SK-N-SH treated with all-trans-retinoic acid at 6 μM for 48 hours (cell line): ENCODE results near the gene TDRD9.

Source experiments
- ATAC-seq: fragments of 200-7000 bp; cut with Tn5 transposase; 3 replicates; pipeline ENCODE4 v1.9.1; 2020; ENCODE audit warnings: mild to moderate bottlenecking, moderate library complexity
- ARNTL ChIP-seq: fragments of 450-650 bp; formaldehyde crosslinking; IDR thresholded peaks from 2 replicates; pipeline ENCODE4 v1.5.0; 2020; ENCODE audit warnings: low read depth, mild to moderate bottlenecking, moderate library complexity, borderline replicate concordance
- CSDC2 ChIP-seq: fragments of 250-450 bp; sonication (Bioruptor Pico); IDR thresholded peaks from 2 replicates; pipeline ENCODE4 v1.5.0; 2020; ENCODE audit warnings: mild to moderate bottlenecking, moderate library complexity
- ESRRG ChIP-seq: fragments of 250-450 bp; sonication (Bioruptor Pico); IDR thresholded peaks from 2 replicates; pipeline ENCODE4 v1.6.1; 2021; ENCODE audit warnings: mild to moderate bottlenecking
- GLIS3 ChIP-seq: fragments of 250-450 bp; sonication (Bioruptor Pico); IDR thresholded peaks from 2 replicates; pipeline ENCODE4 v1.5.0; 2020; ENCODE audit warnings: mild to moderate bottlenecking, moderate library complexity
- ISL1 ChIP-seq: fragments of 250-450 bp; sonication (Bioruptor Pico); IDR thresholded peaks from 2 replicates; pipeline ENCODE4 v2.1.2; 2022; ENCODE audit warnings: mild to moderate bottlenecking, moderate library complexity
- PPARA ChIP-seq: fragments of 250-450 bp; sonication (Bioruptor Pico); IDR thresholded peaks from 2 replicates; pipeline ENCODE4 v1.5.0; 2020; ENCODE audit warnings: mild to moderate bottlenecking, borderline replicate concordance
- RARB ChIP-seq: fragments of 250-450 bp; sonication (Bioruptor Pico); IDR thresholded peaks from 2 replicates; pipeline ENCODE4 v1.8.0; 2021; ENCODE audit warnings: mild to moderate bottlenecking, moderate library complexity
- SNAI2 ChIP-seq: fragments of 250-450 bp; sonication (Bioruptor Pico); IDR thresholded peaks from 2 replicates; pipeline ENCODE4 v1.5.0; 2020; ENCODE audit warnings: mild to moderate bottlenecking, moderate library complexity
- TCF4 ChIP-seq: fragments of 250-450 bp; sonication (Bioruptor Pico); IDR thresholded peaks from 2 replicates; pipeline ENCODE4 v1.8.0; 2021; ENCODE audit warnings: mild to moderate bottlenecking, moderate library complexity, borderline replicate concordance
- ZC3H10 ChIP-seq: fragments of 250-450 bp; sonication (Bioruptor Pico); IDR thresholded peaks from 2 replicates; pipeline ENCODE4 v1.5.1; 2021; ENCODE audit warnings: mild to moderate bottlenecking, moderate library complexity
- ZFP3 ChIP-seq: fragments of 250-450 bp; sonication (Bioruptor Pico); IDR thresholded peaks from 2 replicates; pipeline ENCODE4 v1.5.0; 2020; ENCODE audit warnings: mild to moderate bottlenecking, moderate library complexity
- ZFP30 ChIP-seq: fragments of 450-650 bp; formaldehyde crosslinking; IDR thresholded peaks from 2 replicates; pipeline ENCODE4 v1.5.0; 2022; ENCODE audit warnings: mild to moderate bottlenecking, moderate library complexity
- ZNF565 ChIP-seq: fragments of 450-650 bp; formaldehyde crosslinking; conservative IDR thresholded peaks from 2 replicates; pipeline ENCODE4 v1.5.0; 2020; ENCODE audit warnings: low read depth, mild to moderate bottlenecking, moderate library complexity
- ZNF70 ChIP-seq: fragments of 450-650 bp; formaldehyde crosslinking; IDR thresholded peaks from 2 replicates; pipeline ENCODE4 v1.5.0; 2020; ENCODE audit warnings: mild to moderate bottlenecking, moderate library complexity
- ZNF8 ChIP-seq: fragments of 450-650 bp; formaldehyde crosslinking; IDR thresholded peaks from 2 replicates; pipeline ENCODE4 v1.5.0; 2020; ENCODE audit warnings: mild to moderate bottlenecking, moderate library complexity
- TF ChIP-seq, protein P1 (sequence below): fragments of 250-450 bp; sonication (Bioruptor Pico); IDR thresholded peaks from 2 replicates; pipeline ENCODE4 v1.8.0; 2020; ENCODE audit warnings: mild to moderate bottlenecking, moderate library complexity, borderline replicate concordance
- TF ChIP-seq, protein P2 (sequence below): fragments of 250-450 bp; sonication (Bioruptor Pico); IDR thresholded peaks from 2 replicates; pipeline ENCODE4 v1.5.1; 2020; ENCODE audit warnings: low read depth, mild to moderate bottlenecking, moderate library complexity
- TF ChIP-seq, protein P3 (sequence below): fragments of 250-450 bp; sonication (Bioruptor Pico); IDR thresholded peaks from 2 replicates; pipeline ENCODE4 v1.5.0; 2020; ENCODE audit warnings: mild to moderate bottlenecking, moderate library complexity
- TF ChIP-seq, protein P4 (sequence below): fragments of 250-450 bp; sonication (Bioruptor Pico); IDR thresholded peaks from 2 replicates; pipeline ENCODE4 v1.5.1; 2021; ENCODE audit warnings: mild to moderate bottlenecking, moderate library complexity

TDRD9 gene, protein sequence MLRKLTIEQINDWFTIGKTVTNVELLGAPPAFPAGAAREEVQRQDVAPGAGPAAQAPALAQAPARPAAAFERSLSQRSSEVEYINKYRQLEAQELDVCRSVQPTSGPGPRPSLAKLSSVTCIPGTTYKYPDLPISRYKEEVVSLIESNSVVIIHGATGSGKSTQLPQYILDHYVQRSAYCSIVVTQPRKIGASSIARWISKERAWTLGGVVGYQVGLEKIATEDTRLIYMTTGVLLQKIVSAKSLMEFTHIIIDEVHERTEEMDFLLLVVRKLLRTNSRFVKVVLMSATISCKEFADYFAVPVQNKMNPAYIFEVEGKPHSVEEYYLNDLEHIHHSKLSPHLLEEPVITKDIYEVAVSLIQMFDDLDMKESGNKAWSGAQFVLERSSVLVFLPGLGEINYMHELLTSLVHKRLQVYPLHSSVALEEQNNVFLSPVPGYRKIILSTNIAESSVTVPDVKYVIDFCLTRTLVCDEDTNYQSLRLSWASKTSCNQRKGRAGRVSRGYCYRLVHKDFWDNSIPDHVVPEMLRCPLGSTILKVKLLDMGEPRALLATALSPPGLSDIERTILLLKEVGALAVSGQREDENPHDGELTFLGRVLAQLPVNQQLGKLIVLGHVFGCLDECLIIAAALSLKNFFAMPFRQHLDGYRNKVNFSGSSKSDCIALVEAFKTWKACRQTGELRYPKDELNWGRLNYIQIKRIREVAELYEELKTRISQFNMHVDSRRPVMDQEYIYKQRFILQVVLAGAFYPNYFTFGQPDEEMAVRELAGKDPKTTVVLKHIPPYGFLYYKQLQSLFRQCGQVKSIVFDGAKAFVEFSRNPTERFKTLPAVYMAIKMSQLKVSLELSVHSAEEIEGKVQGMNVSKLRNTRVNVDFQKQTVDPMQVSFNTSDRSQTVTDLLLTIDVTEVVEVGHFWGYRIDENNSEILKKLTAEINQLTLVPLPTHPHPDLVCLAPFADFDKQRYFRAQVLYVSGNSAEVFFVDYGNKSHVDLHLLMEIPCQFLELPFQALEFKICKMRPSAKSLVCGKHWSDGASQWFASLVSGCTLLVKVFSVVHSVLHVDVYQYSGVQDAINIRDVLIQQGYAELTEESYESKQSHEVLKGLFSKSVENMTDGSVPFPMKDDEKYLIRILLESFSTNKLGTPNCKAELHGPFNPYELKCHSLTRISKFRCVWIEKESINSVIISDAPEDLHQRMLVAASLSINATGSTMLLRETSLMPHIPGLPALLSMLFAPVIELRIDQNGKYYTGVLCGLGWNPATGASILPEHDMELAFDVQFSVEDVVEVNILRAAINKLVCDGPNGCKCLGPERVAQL (N-terminal part only)

DNA sequence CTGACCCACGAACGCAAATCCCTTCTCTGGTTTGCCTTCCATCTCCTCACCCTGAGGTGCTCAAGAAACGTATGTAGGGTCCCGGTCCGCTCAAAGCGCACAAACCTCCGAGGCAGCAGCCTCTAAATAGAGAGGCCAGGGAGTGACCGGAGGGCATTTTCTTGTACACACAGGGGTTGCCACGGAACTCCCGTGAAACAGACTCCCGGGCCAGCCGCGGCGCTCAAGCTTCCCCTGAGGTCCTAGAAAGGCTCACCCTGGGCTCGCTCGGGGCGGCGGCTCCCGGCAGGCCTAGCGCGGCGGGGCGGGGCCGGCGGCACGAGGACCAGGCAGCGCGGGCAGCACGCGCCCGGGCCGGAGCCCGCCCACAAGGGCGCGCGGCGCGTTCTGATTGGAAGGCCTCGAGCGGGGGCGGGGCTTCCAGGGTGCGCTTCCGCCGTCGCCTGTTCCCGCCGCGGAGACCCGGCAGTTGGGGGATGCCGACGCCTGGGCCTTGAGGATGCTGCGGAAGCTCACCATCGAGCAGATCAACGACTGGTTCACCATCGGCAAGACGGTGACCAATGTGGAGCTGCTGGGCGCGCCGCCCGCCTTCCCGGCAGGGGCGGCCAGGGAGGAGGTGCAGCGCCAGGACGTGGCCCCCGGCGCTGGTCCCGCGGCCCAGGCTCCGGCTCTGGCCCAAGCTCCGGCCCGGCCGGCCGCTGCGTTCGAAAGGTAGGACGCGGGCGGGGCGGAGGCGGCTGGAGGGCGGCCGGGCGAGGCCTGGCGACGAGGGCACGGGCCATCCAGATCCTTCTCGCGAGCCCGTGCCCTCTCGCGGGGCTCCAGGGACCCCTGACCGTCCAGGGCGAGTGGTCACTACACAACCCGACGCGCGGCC lies at the start of gene TDRD9:
Gene TDRD9 (plus strand): TSS at position 446 of the 880 bp plus-strand sequence. CDS start 54 bp downstream, at position 500.
- no peak for ATAC-seq

DNA sequence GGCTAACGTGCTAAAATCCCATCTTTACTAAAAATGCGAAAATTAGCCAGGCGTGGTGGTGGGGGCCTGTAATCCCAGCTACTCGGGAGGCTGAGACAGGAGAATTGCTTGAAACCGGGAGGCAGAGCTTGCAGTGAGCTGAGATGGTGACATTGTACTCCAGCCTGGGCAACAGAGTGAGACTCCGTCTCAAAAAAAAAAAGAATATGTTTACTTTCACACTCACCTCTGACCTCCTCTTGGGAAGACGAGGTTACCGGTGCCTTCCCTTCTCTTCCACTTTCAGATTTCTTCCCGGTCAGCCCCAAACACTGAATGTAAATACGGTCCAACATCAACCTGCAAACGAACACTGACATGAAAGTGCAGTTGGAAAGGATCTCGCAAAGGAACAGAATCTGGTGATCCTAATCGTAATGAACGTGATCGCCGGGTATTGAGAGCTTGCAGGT lies 49.1 kb upstream of the TDRD9 start:
- TF ChIP-seq ZNF565 (CRISPR knock-in tag) (no peak), RARB (CRISPR knock-in tag) (no peak), SNAI2 (CRISPR knock-in tag) (no peak), ZFP30 (CRISPR knock-in tag) (no peak), ZNF70 (no peak), ZNF8 (CRISPR knock-in tag) (no peak), ESRRG (CRISPR knock-in tag) (no peak), CSDC2 (CRISPR knock-in tag) (no peak), ZC3H10 (CRISPR knock-in tag) (no peak), TCF4 (CRISPR knock-in tag) (no peak), PPARA (CRISPR knock-in tag) (no peak), ZFP3 (CRISPR knock-in tag) (no peak), ARNTL (no peak), GLIS3 (CRISPR knock-in tag) (no peak)
- TF ChIP-seq, protein P1, sequence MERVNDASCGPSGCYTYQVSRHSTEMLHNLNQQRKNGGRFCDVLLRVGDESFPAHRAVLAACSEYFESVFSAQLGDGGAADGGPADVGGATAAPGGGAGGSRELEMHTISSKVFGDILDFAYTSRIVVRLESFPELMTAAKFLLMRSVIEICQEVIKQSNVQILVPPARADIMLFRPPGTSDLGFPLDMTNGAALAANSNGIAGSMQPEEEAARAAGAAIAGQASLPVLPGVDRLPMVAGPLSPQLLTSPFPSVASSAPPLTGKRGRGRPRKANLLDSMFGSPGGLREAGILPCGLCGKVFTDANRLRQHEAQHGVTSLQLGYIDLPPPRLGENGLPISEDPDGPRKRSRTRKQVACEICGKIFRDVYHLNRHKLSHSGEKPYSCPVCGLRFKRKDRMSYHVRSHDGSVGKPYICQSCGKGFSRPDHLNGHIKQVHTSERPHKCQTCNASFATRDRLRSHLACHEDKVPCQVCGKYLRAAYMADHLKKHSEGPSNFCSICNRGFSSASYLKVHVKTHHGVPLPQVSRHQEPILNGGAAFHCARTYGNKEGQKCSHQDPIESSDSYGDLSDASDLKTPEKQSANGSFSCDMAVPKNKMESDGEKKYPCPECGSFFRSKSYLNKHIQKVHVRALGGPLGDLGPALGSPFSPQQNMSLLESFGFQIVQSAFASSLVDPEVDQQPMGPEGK (CRISPR knock-in tag), result no peak
- TF ChIP-seq, protein P2, sequence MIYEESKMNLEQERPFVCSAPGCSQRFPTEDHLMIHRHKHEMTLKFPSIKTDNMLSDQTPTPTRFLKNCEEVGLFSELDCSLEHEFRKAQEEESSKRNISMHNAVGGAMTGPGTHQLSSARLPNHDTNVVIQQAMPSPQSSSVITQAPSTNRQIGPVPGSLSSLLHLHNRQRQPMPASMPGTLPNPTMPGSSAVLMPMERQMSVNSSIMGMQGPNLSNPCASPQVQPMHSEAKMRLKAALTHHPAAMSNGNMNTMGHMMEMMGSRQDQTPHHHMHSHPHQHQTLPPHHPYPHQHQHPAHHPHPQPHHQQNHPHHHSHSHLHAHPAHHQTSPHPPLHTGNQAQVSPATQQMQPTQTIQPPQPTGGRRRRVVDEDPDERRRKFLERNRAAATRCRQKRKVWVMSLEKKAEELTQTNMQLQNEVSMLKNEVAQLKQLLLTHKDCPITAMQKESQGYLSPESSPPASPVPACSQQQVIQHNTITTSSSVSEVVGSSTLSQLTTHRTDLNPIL (CRISPR knock-in tag), result no peak
- TF ChIP-seq, protein P3, sequence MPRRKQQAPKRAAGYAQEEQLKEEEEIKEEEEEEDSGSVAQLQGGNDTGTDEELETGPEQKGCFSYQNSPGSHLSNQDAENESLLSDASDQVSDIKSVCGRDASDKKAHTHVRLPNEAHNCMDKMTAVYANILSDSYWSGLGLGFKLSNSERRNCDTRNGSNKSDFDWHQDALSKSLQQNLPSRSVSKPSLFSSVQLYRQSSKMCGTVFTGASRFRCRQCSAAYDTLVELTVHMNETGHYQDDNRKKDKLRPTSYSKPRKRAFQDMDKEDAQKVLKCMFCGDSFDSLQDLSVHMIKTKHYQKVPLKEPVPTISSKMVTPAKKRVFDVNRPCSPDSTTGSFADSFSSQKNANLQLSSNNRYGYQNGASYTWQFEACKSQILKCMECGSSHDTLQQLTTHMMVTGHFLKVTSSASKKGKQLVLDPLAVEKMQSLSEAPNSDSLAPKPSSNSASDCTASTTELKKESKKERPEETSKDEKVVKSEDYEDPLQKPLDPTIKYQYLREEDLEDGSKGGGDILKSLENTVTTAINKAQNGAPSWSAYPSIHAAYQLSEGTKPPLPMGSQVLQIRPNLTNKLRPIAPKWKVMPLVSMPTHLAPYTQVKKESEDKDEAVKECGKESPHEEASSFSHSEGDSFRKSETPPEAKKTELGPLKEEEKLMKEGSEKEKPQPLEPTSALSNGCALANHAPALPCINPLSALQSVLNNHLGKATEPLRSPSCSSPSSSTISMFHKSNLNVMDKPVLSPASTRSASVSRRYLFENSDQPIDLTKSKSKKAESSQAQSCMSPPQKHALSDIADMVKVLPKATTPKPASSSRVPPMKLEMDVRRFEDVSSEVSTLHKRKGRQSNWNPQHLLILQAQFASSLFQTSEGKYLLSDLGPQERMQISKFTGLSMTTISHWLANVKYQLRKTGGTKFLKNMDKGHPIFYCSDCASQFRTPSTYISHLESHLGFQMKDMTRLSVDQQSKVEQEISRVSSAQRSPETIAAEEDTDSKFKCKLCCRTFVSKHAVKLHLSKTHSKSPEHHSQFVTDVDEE (CRISPR knock-in tag), result no peak
- TF ChIP-seq, protein P4, sequence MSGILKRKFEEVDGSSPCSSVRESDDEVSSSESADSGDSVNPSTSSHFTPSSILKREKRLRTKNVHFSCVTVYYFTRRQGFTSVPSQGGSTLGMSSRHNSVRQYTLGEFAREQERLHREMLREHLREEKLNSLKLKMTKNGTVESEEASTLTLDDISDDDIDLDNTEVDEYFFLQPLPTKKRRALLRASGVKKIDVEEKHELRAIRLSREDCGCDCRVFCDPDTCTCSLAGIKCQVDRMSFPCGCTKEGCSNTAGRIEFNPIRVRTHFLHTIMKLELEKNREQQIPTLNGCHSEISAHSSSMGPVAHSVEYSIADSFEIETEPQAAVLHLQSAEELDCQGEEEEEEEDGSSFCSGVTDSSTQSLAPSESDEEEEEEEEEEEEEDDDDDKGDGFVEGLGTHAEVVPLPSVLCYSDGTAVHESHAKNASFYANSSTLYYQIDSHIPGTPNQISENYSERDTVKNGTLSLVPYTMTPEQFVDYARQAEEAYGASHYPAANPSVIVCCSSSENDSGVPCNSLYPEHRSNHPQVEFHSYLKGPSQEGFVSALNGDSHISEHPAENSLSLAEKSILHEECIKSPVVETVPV, result no peak
- no peak for ATAC-seq

More for the DNA sequence above, at the start of gene TDRD9:
- no peak for TF ChIP-seq ESRRG (CRISPR knock-in tag)
- no peak for TF ChIP-seq PPARA (CRISPR knock-in tag)
- no peak for TF ChIP-seq ZFP30 (CRISPR knock-in tag)
- TF ChIP-seq SNAI2 (CRISPR knock-in tag), result no peak
- TF ChIP-seq ARNTL, result no peak
- no peak for TF ChIP-seq ISL1 (CRISPR knock-in tag)
